Epidermal melanocyte (primary cell): Measurements from ENCODE around the gene DLST.
"Not testable (repeated sequence)": the region's sequence is repeated elsewhere in the genome, so short reads cannot be mapped to it uniquely, and the experiment has no call there.

ENCODE experiments used
- DNase-seq: peaks from one replicate; pipeline ENCODE4 v3.0.0; 2011; ENCODE audit warnings: low spot score; ENCODE audit not compliant: insufficient read length

The DLST gene

DNA sequence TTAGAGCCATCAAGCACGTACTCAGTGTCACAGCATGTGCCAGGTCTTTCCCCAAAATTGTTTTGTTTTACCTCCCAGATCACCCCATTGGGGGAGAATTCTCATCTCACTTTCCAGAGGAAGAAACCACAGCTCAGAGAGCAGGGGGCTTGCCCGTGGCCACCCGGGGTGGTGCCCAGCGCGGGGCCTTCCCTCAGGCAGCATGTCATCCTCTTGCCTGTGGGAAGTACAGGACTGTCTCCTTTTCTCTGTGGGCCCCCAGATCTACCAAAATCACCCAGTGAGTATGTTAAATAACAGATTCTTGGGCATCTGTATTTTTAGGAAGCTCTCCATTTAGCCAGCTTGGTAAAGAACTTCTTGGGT lies 35.4 kb downstream of the DLST start:
- DNase-seq = no peak

DNA sequence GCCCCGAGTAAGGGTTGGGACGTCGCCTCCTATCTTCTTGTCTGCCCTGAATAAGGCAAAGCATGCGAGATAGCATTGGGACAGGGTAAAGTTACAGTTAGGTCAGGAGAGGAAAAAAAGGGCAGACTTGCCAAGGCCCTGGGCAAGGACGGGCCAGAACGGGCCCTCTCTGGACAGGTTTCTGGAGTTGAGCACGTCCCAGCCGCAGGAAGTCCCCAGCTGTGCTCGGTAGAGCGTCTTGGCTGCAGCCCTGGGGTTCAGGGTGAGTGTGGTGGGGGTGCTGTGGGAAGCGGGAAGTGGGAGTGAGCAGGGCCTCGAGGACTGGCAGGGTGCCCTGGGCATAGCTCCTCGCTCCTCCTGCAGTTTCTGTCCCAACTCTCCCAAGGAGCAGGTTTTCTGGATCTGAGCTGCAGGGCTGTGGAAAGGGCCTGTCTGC lies 35.9 kb downstream of the DLST start:
- DNase-seq = no peak

DNA sequence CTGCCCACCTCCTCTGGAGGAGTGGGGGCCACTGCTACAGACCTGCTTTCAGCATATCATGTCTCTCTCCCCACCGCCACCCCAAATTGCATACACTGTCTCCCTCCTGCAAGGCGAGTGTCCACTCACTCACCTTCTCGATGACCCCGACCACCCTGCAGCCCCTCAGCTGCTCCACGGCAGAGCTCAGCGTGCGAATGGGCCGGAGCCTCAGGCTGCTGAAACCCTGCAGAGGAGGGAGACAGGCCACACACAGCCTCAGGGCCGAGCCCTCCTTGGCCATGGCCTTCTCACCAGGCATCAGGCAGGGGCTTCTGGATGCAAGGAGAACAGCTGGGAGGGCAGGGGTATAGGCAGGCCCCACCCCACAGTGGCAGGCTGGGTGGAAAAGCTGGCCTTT lies 36.7 kb downstream of the DLST start:
- DNase-seq = no peak

DNA sequence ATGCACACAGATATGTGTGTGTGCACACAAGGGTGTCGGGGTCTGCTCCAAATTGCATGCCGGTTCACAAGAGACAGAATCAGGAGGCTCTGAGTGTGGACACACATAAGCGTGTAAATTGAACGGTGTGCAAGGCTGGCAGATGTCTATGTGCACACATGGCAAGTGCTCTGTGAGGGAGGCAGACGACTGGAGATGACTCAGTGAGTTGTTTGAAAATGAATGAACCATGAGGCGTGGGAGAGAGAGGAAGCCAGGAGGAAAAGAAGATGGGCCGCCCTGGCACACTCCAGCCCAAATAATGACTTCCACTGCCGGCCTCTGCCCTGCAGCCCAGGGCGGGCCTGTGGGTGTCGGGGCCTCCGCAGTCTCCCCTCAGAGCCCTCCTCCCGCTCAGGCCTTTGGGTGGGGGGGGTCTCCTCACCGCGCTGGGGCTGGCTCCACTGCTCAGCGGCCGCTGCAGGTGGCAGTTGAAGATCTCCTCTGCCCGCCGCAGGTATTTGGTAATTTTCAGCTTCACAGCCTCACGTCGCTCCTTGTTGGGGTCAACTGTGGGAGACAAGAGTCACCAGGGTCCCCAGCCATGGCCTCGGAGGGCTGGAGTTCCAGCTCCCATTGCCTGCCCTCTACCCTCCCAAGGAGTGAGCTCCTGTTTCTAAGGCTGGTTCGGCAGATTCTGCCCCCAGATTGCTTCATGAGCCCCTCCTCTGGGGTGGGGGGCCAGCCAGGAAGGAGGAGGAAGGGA lies 37.9 kb downstream of the DLST start:
- no peak for DNase-seq

DNA sequence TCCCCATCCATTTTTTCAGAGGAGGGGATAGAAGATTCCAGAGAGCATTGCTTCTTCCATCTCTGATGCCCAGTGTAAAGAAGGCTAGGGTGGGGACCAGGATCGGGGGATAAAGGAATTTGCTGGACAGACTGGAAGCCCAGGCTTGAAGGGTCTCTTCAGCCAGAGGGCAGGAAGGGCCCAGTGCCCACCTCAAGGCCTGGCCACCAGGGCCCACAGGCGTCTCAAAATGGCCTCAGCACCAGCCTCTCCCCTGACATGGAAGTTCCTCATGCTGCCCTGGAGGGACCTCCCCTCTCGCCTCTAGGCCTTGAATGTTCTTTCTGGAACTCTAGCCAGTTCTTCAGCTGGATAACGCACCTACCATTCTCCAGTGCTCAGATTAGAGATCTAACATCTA lies 38.6 kb downstream of the DLST start:
- DNase-seq = no peak

DNA sequence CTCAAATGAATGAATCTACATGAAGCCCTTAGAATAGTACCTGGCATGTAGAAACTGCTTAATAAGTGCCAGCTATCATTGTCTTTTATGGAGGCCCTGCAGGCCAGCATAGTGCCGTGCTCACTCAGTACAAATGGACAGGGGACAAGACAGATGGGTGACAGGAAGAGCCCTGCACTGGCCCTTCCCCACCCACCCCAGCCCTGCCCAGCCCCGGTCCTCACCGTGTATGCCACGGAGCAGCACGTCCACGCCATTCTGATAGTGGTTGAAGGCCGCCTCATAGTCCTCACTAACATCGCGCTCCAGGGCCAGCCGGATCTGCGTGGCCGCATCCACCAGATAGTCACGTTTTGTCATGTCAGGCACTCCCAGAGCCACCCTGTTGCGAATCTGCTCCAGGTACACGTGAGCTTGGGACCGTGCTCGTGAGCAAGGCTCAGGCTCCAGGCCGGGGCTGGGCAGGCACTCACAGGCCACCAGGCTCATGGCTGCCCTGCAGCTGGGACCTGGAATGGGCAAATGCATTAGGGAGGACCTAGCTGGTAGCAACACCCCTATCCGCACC lies 39.4 kb downstream of the DLST start:
- DNase-seq = peak; percentile 0

DNA sequence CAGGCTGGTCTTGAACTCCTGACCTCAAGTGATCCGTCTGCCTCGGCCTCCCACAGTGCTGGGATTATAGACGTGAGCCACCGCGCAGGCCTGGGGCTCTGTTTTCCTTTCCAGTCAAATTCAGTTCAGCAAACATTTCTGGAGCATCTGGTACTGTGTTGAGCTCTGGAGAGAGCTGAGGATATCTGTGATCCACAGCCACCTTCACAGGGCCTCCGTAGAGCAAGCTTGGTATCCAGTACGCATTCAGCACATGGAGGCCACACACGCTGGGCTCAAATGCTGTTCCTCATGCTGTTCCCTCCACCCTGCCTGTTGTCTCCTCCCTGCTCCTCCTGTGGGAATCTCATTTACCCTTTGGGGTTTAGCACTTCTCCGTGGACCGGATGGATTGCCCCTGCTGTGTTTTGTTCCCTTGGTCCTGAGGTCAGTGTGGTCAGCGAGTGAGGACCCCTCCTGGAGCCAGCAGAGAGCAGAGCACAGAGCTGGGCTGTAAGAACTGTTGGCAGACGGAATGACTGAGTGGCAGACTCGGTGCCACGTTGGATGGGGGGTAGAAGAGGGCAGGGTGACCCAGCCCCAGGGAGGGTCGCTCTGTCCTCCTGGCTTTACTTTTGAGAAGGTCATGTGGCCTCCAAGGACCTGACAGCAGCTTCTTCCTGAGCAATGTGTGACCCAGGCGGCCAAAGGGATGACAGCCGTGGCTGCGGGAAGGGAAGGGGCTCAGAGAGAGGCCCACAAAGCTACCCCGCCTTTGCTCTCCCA lies 40.5 kb downstream of the DLST start:
- no peak for DNase-seq

DNA sequence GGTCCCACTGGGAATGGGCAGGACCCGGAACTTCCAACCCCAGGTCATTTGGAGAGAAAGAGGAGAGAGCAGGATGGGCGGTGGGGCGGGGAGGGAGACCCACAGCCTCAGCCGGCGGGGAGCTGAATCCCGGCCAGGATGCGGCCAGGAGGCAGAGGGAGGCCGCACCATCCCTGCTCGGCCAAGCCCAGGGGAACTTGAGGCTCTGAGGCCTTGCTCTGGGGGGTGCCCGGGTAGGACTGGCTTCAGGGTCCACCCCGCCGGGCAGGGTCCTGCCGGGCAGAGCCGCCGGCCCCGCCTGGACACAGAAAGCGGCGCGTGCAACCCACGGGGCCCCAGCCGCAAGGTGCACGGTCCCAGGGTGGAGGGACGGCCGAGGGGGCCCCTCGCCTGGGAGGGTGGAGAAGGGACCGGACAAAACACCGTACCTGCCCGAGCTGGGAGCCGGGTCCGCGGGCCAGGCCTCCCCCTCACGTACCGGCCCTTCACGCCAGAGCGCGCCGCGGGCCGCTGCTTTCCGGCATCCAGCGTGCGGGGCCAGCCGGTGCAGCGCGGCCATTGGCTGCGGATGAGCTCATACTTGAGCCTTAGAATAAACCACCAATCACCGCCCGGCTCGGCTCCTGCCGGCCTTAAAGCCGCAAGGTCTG lies 41.2 kb downstream of the DLST start, which contains the start of gene RPS6KL1:
Gene RPS6KL1, minus strand, starts transcription at position 509 of the 650 bp plus-strand sequence. CDS start 1,719 bp downstream, outside the sequence.
- DNase-seq = peak; percentile 96

DNA sequence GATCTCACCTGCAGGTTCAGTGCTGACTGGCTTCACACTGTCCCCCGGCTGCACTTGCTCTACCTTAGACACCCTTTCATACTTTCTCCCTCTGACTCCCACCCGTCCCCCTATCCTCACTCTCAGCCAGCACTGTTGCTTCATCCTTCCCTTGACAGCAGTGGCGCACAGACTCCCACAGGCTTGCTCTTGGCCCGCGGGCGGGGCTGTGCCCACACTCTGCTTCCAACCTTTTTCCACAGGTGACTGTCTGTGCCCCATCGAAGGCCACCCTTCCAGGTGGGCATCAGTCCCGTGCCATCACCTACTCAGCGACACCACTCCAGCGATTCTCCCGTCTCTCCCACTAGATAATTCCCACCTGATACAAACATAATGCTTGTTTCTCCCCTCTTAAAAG lies 42.3 kb downstream of the DLST start:
- DNase-seq = no peak

DNA sequence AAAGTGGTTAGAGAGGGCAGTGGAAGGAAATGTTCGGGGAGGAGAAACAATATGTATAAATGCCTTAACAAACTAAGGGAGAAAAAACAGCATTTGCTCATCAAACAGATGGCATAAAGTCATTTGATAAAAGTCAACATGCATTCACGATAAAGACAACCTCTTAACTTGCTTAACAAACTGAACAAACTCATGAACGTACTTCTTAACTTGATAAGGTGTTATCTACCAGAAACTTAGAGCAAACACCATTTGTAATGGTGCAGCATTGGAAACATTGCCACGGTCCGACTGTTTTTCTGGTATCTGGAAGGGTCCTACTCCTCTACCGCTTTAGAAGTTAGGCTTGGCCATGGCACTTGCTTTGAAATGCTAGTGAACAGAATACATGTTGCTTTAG lies 45.5 kb downstream of the DLST start:
- DNase-seq = no peak

DNA sequence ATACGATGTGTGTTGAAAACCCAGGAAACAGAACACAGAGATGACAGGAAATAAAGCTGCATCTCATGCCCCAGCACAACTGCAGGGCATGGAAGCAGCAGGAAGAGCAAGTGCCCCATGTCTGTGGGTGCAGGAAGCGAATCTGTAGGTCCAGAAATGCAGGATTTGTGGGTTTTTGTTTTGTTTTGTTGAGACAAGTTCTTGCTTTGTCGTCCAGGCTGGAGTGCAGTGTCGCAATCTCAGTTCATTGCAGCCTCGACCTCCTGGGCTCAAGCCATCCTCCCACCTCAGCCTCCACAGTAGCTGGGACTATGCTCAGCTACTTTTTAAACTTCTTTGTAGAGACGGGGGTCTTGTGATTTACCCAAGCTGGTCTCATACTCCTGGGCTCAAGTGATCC lies 47.5 kb downstream of the DLST start:
- DNase-seq = no peak

DNA sequence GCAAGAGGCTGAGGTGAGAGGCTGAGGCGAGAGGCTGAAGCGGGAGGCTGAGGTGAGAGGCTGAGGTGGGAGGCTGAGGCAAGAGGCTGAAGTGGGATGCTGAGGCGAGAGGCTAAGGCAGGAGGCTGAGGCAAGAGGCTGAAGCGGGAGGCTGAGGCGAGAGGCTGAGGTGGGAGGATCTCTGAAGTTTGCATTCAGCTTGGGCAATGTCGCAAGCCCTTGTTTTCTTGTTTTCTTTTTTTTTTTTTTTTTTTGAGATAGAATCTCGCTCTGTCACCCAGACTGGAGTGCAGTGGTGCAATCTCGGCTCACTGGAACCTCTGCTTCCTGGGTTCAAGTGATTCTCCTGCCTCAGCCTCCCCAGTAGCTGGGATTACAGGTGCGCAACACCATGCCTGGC lies 50.0 kb downstream of the DLST start:
- DNase-seq = not testable (repeated sequence)

DNA sequence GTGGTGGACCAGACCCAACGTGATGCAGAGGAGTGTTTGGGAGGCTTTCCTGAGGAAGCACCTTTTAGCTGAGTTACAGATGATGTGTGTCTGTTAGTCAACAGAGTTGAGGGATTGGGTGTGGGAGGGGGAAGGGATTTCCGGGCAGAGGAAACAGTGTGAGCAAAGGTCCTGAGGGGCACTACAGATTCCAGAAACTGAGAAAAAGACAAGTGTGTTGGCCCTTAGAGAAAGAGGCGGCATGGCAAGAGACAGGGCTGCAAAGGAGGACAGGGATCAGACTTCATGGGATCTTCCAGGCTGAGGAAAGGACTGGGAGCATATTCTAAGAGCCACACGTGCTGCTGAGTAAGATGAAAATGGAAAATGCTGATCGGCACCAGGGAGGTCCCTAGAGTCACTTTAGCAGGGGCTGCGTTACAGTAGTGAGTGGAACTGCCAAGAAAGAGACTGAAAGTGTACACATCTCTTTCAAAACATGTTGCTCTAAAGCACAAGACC lies 50.7 kb downstream of the DLST start:
- no peak for DNase-seq

DNA sequence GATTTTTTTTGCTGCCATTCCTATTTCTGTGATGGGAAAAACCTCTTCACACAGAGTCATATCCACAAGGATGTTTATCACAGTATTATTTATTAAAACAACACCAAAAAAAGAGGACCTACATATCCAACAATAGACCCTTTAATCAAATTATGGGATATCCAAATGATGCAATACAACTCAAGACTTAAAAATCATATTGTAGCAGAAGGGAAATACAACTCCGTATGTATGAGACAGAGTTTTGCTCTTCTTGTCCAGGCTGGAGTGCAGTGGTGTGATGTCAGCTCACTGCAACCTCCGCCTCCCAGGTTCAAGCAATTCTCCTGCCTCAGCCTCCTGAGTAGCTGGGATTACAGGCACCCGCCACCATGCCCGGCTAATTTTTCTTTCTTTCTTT lies 51.2 kb downstream of the DLST start:
- DNase-seq = not testable (repeated sequence)

DNA sequence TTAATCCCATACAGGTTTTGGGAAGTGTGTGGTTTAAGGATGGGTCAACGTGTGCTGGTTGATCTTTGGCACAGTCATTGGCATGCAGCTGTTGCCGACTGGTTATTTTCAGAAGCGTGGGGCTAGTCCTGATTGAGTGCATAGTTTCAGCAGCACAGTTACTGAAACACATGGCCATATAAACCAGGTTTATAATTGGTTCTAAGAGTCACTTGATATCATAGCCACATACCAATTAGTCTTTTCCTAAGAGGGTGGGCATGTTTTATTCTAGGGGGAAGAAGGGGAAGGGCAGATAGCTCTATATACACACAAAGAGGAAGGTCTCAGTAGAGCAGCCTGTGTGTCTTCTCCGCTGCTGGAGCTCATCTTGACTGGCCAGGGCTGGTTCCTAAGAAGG lies 52.3 kb downstream of the DLST start:
- no peak for DNase-seq

DNA sequence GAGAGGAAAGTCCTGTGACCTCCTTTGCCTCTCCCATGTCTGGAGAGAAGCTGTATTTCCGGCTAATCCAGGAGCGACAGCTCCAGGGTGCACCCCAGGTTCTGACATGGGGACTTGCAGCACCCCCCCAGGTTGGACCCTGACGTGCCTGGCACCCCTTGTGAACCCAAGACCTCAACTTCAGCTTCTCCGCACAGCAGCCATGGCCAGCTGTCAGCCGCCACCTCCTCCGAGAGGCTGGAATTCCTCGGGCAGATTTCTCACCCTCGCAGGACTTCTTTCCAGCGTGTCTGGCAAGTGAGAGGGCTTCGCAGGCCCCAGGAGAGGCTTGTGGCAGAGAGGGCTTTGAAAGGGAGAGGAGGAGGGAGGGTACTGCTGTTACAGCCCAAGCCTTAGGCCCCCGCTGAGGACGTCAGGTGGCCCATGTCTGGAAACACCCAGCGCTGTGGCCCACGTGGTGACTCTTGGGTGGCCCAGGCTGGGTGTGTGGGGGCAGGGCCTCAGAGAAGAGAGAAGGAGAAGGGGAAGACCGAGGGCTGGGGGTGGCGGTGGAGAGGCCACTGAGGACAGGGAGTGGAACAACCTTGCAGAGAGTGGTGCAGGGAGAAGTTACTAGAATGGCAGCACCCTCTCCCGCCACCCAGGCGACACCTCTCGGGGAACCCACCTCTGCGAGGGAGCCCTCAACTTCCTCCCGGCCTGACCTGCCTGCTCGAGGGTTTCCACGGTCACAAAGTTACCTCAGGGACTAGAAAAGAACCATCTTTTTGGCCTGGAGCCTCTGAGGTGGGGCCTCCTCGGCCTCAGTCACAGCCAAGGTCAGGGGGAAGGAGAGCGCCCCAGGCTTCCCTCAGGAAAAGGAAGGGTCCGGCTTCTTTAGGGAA lies 53.0 kb downstream of the DLST start:
- DNase-seq = no peak

DNA sequence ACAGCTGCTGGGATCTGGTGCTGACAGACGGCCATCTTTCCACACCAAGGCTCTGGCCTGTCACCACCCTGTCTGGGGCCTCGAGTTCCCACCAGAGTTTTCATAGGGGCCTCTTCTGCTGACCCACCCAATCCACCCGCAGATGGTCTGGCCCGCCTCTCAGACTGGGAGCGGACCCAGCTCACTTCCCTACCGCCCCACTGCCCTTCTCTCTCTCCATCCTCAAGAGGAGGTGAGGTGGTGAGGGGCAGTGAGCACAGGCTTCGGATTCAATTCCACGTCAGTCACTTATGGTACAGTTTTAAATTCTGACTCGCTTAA lies 53.6 kb downstream of the DLST start:
- no peak for DNase-seq

DNA sequence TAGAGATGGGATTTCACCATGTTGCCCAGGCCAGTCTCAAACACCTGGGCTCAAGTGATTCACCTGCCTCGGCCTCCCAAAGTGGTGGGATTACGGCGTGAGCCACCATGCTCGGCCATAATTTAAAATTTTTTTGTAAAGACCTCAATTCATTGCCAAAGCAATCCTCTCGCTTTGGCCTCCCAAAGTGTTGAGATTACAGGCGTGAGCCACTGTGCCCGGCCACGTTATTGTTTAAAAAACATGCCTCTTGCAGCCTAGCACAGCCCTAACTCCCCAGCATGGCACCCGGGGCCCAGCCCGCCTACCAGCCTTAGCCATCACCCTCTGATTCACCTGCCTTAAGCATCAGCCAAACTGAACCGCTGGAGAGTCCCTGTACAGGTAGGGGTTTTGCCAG lies 54.4 kb downstream of the DLST start:
- DNase-seq = no peak

DNA sequence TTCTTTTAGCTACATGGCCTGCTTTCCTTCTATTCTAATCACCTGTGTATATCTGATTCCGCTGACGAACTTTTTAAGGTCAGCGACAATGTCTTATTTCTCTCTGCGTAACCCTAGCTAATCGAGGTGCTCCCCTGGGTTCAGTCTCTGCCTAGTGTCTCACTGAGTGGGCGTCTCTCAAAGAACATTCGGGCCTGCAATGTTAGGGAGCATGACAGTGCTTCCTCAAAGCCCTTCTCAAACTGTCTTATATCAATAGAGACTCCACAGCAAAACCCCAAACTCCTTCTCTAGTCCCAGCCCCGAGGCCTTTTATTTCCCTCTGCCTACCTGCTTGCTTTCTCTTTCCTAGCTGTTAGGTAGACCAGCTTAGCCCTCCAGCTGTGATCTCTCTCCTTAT lies 55.0 kb downstream of the DLST start:
- DNase-seq = no peak

DNA sequence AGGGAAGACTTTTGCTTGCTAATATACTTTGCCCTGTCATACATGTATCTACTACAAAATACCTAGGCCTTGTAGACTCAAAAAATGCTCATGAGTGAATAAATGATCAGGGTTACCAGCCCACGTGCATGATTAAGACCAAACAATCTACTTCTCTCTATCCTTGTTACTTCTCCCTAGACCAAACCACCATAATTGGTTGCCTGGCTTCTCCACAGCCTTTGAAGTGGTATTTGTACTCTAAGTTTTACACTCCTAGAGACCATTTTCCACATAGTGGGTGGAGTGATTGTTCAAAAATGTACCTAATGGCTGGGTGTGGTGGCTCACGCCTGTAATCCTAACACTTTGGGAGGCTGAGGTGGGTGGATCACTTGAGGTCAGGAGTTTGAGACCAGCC lies 55.5 kb downstream of the DLST start:
- DNase-seq = no peak
